OCI-LY1 (cell line): Measurements from ENCODE around the gene HAUS1.

Experiments
- CTCF ChIP-seq: fragments of 200-600 bp; sonication (generic), shearing (Covaris generic); IDR thresholded peaks from 2 replicates; pipeline ENCODE4 v1.5.1; 2017; ENCODE audit warnings: mild to moderate bottlenecking, antibody characterized with exemption, low read length, moderate library complexity, mixed read lengths
- EZH2 ChIP-seq: fragments of 200-600 bp; sonication (generic), shearing (Covaris generic); IDR thresholded peaks from 2 replicates; pipeline ENCODE4 v1.8.0; 2017; ENCODE audit warnings: borderline replicate concordance, mixed run types, mild to moderate bottlenecking, antibody characterized with exemption, low read length, moderate library complexity, mixed read lengths

GRCh38 chr18:46176001-46176400 is 71.8 kb downstream of the HAUS1 start:
- TF ChIP-seq CTCF (no peak), EZH2 (no peak)
